ENCODE data around the gene PSME3. TPM values are rescaled to one million over a fixed set of nuclear protein-coding genes. Genes with fewer than 3 reads are reported as not detected.

The PSME3 gene
- total and polyA plus RNA-seq, 9 of the 15 experiments (the other 6 are each of a cell fraction or from before 2014, with no cell fraction given), result 31.2 to 275 (median 141) TPM

DNA sequence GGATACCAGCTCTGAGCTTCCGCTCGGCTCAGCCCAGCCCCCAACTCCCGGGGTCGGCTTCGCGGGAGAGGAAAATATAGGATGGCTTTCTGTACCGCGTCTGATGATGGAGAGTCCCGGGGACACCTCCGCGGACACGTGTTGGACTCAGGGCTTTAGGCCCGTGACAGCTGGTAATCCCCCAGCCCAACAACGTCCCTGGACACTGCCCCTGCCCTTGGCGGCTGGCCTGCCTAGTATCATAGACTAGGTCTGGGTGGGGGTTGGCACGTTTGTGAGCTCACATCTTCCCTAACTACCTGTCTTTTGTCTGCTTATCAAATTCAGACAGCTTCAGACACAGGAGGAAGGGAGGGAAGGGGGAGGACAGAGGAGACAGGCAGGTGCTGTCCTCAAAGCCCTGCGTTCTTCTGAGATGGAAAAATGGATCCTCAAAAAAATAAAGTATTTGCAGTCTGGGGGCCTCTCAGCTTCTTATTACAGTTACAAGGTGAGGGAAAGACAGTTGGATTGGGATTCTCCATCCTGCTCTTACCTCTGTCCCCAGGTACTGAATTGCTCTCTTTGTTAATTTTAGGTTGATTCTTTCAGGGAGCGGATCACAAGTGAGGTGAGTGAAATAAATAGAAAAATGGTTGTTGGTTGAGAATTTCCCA lies 698 bp downstream of the PSME3 start:
- H3K27me3 ChIP-seq (ENCODE audit: control insufficient read depth in 2 of 2, insufficient read depth in 2 of 2, low read length in 2 of 2), result no peaks in the 10 kb centered on the region
- 0 out of 2 replicates have a peak, but pooled peaks cover 5% of the 10 kb centered on the region for H4K20me1 ChIP-seq (replicated peaks; ENCODE audit: control insufficient read depth, insufficient read depth, low read length)
- H3K79me2 ChIP-seq (ENCODE audit: control insufficient read depth, insufficient read depth, low read length), result peaks cover 46% of the 10 kb centered on the region
- H3K27ac ChIP-seq (ENCODE audit: extremely low read depth, low read depth, low read length), result peak overlapping the region; percentile 95
- intact Hi-C loops (cut with micrococcal nuclease), result no loop called here
- TF ChIP-seq MCM2 (IDR thresholded peaks at IDR 0.05; ENCODE audit: low read depth) (no peak), E2F8 (IDR thresholded peaks at IDR 0.05; ENCODE audit: low read depth, partially characterized antibody) (no peak), PTTG1 (tag; IDR thresholded peaks at IDR 0.05; ENCODE audit: low read depth) (no peak), KDM1A (IDR thresholded peaks at IDR 0.05) (peak in 1 of 2 experiments; percentile 6; a peak in 1 of 4 replicates), KAT8 (IDR thresholded peaks at IDR 0.05; ENCODE audit: low read depth) (no peak), ILF3 (IDR thresholded peaks at IDR 0.05; ENCODE audit: borderline replicate concordance) (no peak), SRSF3 (IDR thresholded peaks at IDR 0.05; ENCODE audit: insufficient read depth, low read length) (no peak), BCL6 (CRISPR knock-in tag; IDR thresholded peaks at IDR 0.05) (no peak), CBFA2T3 (IDR thresholded peaks at IDR 0.05) (peak; percentile 23; the same call in 1 of the 2 replicates), ZFP1 (CRISPR knock-in tag; IDR thresholded peaks at IDR 0.05) (no peak), CHD1 (IDR thresholded peaks at IDR 0.05; ENCODE audit: low read length) (no peak), RFX7 (CRISPR knock-in tag; IDR thresholded peaks at IDR 0.05) (no peak)
- TF ChIP-seq, protein P1, sequence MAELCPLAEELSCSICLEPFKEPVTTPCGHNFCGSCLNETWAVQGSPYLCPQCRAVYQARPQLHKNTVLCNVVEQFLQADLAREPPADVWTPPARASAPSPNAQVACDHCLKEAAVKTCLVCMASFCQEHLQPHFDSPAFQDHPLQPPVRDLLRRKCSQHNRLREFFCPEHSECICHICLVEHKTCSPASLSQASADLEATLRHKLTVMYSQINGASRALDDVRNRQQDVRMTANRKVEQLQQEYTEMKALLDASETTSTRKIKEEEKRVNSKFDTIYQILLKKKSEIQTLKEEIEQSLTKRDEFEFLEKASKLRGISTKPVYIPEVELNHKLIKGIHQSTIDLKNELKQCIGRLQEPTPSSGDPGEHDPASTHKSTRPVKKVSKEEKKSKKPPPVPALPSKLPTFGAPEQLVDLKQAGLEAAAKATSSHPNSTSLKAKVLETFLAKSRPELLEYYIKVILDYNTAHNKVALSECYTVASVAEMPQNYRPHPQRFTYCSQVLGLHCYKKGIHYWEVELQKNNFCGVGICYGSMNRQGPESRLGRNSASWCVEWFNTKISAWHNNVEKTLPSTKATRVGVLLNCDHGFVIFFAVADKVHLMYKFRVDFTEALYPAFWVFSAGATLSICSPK (IDR thresholded peaks at IDR 0.05; ENCODE audit: borderline replicate concordance), result 0 out of 2 replicates have a peak, but pooled peaks have one; percentile 8
- no peak for FAIRE-seq
- H3K9ac ChIP-seq (ENCODE audit: insufficient read depth in 1 of 2, low read depth in 2 of 2, low read length in 2 of 2), result peak overlapping the region; percentile 98 to 99
- peaks cover 3 to 14% of the 10 kb centered on the region in 2 experiments; a peak in 4 of 5 replicates for H3K4me1 ChIP-seq (replicated peaks in 1 of 2; ENCODE audit: control insufficient read depth in 2 of 2, insufficient read depth in 2 of 2, low read length in 2 of 2)
- peak overlapping the region; percentile 100 for H2AFZ ChIP-seq (ENCODE audit: low read depth, low read length)
- no peaks in the 10 kb centered on the region for H3K9me1 ChIP-seq (ENCODE audit: control insufficient read depth, insufficient read depth, low read length)
- ChIA-PET POLR2A (interaction anchor here (0.6 to 2.0 kb wide), 11 partner anchors 9 to 279 kb away, joined by 3 to 18 read pairs (median 4); partner anchors contain the start of genes BECN1 and RPL27), CTCF (ENCODE audit: low intra/inter-chr PET ratio) (interaction anchor here (1.1 kb wide), 1 partner anchor 163 kb away, joined by 3 read pairs; no protein-coding TSS in a partner anchor)
- ATAC-seq, result peak; percentile 46
- peaks cover 46% of the 10 kb centered on the region for H3K36me3 ChIP-seq (ENCODE audit: control insufficient read depth, insufficient read depth, low read length)
- BruUV-seq (replicated peaks), result TSS peak; percentile 75
- in situ Hi-C loops (cut with MboI), result no loop called here
- no peaks in the 10 kb centered on the region for H3K9me3 ChIP-seq (replicated peaks; ENCODE audit: control insufficient read depth, insufficient read depth, low read depth, low read length)
- DNase-seq (ENCODE audit: extremely low read depth in 1 of 4, low spot score in 3 of 4), result peak in 1 of 4 experiments; percentile 24
- WGBS (ENCODE audit: insufficient coverage, low coverage, missing lambda C conversion rate), result 3% methylated on average over 18 of the region's 18 CpGs
- peak overlapping the region; percentile 98 for H3K4me2 ChIP-seq (ENCODE audit: insufficient read depth, low read length)
- peak overlapping the region; percentile 90 for H3K4me3 ChIP-seq

Data from K562 (cell line).